Colon (tissue), 2 donors: Measurements from ENCODE around the gene SLC34A1.

Experiments used
- FAIRE-seq: peaks from 2 replicates; lab custom pipeline; 2012; peaks lifted over from hg19 to GRCh38; lab: Jason Lieb, UNC
- donor health status: control.
- donor health status: control.

The SLC34A1 gene

DNA sequence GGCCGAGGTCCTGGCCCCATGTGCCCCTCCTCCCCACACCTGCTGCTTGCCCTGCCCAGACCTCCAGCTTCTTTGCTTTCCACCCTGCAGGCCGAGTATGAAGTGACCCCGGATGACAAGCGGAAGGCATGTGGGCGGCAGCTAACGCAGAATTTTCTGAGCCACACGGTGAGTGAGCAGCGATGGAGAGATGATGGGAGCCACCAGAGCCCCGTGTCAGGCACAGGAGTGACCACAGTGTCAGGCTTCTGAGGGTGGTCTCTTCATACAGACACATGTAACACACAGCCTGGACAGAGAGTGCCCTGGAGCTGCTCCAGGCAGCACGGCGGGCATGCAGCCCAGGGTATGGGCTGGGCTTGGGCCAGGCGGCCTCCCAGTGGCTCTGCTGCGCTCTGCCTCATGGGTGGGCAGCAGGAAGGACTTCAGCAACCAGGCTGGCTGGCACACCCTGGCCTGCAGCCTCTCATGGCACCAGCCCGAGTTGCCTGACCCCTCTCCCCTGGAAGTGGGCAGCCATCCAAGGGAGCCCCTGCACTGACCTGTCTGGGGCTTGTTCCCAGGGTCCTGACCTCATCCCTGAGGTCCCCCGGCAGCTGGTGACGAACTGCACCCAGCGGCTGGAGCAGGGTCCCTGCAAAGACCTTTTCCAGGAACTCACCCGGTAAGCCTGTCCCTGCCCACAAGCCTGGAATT lies 48.1 kb downstream of the SLC34A1 start:
- FAIRE-seq = no peak

DNA sequence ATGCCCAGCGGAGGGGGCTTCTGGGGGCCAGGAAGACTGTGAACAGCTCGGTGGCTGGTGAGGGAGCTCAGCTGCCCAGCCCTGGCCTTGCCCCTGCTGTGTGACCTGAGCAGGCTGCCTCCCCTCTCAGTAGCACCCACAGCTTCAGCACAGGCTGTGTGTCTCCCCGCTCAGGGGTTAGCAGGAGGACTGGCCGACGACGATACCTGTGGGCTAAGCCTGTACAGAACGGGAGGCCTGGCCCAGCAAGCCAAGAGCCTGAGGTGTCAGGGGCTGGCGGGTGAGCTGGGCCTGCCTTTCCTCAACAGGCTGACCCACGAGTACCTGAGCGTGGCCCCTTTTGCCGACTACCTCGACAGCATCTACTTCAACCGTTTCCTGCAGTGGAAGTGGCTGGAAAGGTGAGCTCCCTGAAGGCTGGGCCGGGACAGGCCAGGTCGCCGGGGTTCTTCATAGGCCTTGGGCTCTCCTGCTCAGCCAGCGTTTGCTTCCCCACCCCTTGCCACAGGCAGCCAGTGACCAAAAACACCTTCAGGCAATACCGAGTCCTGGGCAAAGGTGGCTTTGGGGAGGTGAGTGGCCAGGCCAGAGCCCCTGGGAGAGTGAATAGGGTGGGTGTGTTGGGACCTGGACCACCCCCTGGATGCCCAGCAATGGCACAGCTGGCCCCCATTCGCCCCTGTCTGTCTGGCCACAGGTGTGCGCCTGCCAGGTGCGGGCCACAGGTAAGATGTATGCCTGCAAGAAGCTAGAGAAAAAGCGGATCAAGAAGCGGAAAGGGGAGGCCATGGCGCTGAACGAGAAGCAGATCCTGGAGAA lies 48.8 kb downstream of the SLC34A1 start:
- FAIRE-seq = no peak

DNA sequence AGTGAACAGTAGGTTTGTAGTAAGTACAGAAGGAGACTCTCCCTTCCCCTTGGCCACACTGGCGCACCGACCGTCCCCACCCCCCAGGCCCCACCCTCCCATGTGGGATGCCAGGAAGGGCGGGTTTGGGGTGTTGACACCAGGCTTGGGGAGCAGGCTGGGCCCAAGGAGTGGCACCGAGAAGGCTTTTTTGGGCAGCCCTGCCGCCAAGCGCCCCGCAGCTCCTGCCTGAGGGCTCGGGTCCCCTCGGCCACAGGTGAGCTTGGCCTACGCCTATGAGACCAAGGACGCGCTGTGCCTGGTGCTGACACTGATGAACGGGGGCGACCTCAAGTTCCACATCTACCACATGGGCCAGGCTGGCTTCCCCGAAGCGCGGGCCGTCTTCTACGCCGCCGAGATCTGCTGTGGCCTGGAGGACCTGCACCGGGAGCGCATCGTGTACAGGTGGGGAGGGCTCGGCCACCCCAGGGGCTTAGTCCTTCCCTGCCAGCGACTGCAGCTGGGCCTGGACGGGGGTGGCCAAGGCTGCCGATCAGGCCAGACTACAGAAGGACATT lies 49.5 kb downstream of the SLC34A1 start:
- FAIRE-seq = no peak

DNA sequence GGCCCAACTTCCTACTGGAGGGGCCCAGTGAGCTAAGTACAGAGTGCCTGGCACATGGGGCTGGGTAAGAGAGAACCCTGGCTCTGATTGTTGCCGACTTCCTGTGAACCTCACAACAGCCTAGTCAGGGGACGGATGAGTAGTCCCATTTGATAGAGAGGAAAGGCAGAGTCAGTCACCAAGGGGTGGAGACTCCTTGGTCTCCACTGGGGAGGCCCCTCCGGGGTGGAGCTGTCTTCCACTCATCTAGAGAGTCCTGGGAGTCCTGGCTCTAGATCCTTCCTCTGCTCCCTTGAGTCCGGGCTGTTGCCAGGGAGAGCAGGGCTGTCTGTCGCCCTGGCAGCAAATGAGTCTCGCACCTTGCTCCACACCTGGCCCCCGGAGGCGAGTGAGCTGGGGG lies 50.2 kb downstream of the SLC34A1 start:
- FAIRE-seq = no peak

DNA sequence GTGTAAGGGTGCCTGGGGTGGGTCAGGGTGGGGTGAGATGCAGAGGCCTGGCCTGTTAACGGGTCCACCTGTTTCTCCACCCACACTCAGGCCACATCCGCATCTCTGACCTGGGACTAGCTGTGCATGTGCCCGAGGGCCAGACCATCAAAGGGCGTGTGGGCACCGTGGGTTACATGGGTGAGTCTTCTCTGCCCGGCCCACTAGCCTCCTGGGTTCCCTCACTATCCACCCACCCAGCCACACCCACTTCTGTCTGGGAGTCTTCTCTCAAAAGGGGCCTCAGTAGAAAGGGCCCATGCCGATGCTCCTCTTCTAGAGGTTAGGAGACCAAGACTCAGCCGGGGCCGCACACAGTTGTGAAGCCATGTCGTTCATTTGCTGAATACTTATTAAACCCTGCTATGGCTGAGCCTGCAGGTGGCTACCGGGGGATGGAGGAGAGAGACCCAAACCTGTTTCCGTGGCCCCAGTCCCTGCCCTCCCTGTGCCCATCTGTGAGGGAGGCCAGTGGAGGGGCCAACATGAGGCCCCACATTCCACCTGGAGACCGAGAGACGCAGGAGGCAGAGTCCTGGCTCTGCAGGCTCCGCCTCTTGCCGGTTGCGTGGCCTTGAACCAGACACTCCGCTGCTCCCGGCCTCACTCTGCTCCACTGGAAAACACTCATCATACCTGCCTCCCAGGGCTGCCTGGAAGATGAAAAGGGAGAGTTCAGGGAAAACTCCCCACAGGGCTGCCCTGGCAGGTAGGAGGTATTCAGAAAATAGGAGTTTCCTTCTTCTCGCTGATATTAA lies 50.9 kb downstream of the SLC34A1 start:
- FAIRE-seq = no peak

DNA sequence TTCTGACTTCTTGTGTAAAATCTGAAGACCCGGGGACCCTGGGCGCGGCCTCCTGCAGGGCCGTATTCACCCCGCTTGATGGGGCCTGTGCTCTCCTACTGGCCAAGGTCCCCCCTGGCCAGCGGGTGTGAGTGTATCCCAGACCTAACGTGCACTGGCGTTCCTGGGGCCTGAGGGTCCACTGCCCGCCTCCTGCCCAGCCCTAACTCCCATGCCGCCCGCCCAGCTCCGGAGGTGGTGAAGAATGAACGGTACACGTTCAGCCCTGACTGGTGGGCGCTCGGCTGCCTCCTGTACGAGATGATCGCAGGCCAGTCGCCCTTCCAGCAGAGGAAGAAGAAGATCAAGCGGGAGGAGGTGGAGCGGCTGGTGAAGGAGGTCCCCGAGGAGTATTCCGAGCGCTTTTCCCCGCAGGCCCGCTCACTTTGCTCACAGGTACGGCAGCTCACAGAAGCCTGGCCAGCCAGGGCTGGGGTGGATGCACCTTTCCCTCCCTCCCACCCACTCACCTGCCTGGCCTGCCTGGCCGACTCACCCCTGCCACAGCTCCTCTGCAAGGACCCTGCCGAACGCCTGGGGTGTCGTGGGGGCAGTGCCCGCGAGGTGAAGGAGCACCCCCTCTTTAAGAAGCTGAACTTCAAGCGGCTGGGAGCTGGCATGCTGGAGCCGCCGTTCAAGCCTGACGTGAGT lies 51.8 kb downstream of the SLC34A1 start:
- FAIRE-seq = no peak

DNA sequence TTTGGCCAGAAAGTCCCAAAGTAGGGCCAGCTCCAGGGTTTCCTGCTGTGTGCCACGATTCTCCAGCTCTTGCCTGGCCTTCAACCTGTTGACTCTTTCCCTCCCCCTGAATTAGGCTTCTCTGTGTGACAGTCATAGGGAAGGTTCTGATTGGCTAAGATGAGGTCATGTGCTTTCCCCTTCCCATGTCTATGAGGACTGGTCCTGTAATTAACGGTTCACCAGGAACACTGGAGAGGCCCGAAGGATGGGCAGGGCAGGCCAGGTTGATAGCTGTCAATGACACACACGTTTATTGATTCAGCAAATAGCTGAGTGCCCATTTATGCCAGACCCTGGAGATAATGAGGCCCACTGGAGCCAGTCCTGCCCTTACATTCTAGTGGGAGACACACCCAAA lies 53.4 kb downstream of the SLC34A1 start:
- FAIRE-seq = no peak

DNA sequence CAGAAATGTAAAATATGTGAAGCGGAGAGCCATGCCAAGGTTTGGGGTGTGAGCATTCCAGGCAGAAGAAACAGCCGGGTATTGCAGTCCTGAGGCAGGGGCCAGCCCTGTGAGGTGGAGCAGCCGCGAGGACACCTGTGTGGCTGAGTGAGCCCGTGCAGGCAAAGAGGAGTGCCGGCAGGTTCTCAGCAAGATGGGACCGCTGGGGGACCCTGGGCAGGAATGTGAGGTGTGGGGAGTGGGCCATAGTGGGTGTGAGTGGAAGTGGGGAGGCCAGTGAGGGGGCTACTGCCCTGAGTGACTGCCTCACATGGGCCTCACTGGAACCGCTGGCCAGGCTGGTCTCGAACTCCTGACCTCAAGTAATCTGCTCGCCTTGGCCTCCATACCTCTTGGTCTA lies 54.2 kb downstream of the SLC34A1 start:
- FAIRE-seq = no peak

DNA sequence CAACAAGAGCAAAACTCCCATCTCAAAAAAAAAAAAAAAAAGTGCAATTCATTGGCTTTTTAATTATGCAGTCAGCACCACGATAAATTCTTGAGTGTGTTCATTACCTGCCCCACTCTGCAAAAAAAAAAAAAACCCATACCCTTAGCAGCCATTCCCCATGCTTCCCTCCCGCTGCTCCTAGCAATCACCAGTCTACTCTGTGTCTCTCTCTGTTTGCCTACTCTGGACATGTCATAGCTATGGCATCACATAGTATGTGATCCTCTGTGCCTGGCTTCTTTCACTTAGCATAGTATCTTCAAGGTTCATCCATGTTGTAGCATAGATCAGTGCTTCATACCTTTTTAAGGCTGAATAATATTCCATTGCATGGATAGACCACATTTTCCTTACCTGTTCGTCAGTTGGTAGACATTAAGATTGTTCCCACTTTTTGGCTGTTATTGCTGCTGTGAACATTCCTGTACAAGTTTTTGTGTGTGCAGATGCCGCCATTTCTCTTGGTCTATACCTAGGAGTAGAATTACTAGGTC lies 55.4 kb downstream of the SLC34A1 start:
- no peak for FAIRE-seq

DNA sequence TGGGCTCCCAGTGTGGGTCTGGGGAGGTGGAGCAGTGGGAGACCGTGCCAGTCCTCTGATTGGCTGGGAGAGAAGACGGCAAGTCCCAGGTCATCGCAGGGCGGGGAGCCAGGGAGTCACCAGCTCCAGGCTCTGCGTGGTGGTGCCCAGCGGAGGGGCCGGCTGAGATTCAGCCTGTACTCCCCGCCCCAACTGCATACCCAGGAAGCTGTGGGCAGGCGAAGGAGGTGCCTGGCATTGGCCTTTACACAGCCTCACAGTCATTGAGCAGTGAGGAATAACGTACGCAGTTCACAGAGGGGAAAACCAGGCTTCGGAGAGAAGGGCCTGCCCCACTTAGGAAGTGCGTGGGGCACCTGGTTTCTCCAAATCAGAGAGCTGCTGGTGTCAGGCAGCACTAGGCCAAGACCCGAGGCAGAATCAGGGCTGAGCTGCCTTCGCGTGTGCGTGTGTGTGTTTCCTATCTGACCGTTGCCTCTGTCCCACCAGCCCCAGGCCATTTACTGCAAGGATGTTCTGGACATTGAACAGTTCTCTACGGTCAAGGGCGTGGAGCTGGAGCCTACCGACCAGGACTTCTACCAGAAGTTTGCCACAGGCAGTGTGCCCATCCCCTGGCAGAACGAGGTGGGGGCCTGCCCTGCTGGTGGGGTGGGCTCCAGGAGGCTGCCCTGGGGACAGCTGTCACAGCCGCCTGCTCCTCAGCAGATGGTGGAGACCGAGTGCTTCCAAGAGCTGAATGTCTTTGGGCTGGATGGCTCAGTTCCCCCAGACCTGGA lies 56.2 kb downstream of the SLC34A1 start:
- FAIRE-seq = no peak

DNA sequence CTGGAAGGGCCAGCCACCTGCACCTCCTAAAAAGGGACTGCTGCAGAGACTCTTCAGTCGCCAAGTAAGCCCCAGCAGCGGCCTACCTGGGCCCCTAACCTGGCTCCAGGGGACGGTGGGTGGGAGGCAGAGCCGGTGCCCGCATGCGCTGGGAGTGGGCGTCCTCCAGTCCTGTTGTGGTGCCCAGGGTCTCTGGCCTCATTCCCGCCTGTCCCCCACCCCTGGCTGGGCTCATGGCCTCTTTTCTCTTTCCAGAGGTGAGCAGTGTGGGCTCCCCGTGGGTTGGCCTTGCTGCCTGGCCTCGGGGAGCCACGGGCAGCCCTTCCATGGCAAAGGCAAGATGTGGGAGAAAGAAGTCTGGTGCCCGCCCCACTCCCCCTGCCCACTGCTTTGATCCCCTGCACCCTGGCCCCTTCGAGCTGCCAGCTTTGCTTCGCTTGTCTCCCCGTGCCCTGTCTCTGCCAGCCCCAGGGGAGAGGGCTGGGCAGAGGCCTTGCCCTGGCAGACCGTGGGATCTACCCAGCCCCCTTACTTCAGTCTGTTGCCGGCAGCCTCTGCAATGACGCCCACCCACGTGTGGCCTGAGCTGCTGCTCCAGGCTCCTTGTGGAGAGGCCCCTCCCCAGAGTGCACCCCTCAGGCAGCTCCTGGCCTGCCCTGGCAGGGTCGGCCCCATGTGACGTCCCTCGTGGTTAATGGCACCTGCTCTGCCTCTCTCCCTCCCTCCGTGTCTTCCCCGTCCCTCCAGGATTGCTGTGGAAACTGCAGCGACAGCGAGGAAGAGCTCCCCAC lies 57.0 kb downstream of the SLC34A1 start:
- no peak for FAIRE-seq

DNA sequence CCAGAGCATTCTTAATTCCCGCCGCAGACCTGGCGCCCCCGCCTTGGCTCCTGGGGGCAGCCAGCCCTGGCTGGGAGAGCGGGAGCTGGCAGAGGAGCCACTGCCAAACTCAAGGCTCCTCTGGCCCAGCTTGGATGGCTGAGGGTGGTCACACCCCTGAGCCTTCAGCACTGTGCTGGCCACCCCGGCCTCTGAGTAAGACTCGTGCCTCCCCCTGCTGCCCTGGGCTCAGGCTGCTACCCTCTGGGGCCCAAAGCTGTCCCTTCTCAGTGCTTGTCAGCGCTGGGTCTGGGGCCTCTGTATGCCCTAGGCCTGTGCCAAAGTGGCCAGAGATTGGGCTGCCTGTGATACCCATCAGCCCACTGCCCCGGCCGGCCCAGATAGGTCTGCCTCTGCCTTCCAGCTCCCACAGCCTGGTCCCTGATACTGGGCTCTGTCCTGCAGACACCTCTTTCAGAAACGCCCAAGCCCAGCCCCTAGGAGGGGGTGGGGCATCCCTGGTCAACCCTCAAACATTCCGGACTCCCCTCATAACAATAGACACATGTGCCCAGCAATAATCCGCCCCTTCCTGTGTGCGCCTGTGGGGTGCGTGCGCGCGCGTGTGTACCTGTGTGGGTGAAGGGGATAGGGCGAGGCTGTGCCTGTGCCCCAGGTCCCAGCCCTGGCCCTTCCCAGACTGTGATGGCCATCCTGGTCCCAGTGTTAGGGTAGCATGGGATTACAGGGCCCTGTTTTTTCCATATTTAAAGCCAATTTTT lies 58.0 kb downstream of the SLC34A1 start:
- FAIRE-seq = no peak

DNA sequence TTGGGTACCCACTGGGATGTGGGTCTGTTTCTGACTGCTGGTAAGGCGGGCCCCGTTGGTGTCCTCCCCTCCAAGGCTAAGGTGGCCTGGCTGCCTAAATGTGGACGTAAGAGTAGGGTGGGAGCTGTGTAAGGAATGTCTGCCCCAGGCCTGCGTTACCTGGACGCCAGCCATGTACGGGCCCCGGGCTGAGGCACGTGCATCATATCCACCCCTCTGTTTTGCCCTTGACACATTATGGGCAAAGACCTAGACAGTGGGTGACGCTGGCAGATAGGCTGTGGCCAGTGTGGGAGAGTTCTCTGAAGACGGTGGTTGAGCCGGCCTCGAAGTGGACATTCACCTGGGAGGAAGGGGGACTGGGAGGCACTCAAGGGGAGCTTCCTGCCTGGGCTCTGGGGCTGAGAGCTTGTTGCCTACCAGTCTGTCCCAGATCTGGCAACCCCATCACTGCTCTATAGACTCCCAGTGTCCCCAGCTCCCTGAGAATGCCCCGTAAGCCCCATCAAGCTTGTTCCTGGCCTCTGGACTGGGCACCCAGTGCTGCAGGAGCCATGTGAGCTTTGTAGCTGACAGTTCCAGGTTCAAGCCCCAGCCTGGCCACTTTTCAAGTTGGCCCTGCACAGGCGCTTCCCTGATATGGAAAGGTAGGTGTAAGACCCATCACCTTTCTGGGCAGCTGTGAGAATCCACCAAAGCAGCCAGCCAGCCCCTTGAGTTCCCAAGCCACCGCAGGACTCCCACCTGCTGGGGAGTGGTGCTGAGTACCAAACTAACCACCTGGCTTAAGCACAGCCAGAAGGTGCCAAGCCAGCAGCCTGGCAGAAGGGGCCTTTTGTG lies 59.1 kb downstream of the SLC34A1 start:
- no peak for FAIRE-seq

DNA sequence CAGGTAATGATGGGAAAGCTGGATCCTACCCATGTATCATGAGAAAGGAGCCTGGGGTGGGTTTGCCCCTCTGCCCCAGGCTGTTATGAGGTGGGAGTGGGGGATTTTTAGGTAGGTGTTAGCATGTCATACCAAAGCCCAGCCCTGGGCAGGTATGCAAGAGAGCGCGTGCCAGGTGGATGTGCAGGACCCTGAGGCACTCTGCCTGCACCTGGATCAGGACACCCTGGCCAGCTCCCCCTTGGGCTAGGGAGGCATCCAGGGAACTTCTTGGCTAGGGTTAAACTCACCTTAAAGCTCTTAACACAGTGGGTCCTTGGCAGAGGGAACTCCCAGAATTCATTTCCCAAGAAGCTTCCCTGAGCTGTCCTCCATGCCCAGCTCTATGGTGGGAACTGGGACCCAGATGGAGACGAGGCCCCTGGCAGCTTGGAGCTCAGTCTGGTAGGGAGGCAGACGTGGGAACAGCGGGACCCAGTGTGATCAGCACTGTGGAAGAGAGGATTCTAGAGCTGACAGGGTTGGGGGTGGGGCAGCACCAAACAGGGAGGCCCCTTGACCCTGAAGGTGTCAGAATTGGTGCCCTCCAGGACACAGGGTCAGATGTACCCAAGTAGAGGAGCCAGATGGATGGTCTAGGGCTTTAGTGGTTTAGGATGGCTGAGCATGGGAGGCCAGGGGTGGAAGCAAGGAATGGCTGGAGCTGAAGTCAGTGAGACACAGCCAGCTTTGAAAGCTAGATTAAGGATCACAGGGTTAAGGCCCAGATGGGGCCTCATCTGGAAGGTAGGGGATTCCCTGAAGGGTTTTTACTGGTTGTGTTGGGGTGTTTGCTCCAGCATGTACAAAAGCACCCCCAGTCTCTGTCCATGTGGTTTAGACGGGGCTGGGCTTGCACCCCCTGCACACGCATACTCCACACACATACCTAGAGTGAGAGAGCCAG lies 60.1 kb downstream of the SLC34A1 start:
- no peak for FAIRE-seq

DNA sequence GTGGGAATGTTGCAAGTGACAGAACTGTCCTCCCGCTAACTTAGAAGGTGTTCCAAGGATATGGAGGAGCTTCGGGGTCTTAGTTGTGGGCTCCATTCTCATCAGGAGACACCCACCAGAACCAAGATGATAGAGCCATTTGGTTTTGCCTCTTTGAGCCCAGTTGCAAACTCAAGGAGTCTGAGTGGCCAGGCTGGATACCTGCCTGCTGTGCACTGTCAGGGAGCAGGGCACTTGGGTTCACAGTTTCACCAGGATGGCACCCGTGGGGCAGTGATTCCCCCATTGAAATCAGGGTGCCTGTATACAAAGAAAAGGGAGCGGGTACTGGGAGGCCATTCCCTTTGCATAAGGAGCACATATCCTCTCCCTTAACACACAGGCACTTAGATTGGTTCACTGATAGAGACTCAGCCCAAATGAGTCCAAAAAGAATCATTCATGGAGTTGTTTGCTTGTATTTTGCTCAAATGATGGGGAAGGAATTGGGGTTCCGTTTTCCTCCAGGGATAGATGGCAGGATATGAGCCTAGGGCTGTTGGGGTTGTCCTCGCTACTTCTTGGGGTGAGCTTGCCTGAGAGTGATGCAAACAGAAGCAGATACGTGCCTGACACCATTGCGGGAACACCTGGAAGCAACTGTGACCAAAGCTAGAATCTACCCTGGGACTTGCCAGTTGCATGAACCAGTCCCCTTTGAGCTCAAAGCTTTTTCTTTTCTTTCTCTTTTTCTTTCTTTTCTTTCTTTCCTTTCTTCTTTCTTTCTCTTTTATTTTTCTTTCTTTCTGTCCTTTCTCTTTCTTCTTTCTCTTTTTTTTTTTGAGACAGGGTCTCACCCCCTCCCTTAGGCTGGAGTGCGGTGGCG lies 61.0 kb downstream of the SLC34A1 start:
- FAIRE-seq = no peak

DNA sequence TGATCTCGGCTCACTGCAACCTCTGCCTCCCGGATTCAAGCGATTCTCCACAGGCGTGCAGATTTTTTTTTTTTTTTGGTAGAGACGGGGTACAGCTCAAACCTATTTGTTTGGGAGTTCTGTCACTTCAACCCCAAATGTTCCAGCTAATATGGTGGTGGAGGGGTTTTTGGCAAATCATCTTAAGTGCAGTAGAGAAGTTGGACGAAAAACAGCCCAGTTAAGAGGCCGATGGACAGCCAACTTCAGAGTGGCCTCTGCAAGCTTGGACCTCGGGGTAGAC lies 61.6 kb downstream of the SLC34A1 start:
- no peak for FAIRE-seq
